GM12801 (cell line): ENCODE measurements around the gene MRPS17.

Experiments used
- TF ChIP-seq, protein P1 (sequence below): IDR thresholded peaks from one replicate; pipeline ENCODE4 v1.5.1; 2011; ENCODE audit warnings: control low read depth; ENCODE audit not compliant: insufficient read length; ENCODE audit errors: extremely low read depth

MRPS17 gene

DNA sequence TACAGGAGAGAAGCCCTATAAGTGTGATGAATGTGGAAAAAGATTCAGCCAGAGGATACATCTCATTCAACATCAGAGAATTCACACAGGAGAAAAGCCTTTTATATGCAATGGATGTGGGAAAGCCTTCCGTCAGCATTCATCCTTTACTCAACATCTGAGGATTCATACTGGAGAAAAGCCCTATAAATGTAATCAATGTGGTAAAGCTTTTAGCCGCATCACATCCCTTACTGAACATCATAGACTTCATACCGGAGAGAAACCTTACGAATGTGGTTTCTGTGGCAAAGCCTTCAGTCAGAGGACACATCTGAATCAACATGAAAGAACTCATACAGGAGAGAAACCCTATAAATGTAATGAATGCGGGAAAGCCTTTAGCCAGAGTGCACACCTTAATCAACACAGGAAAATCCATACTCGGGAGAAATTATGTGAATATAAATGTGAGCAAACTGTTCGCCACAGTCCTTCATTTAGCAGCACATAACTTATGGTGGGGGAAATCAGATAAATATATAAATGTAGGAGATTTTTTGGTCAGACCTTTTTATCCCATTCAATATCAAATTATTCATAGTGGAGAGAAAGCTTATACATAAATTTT lies 12.1 kb upstream of the MRPS17 start:
- TF ChIP-seq, protein P1, sequence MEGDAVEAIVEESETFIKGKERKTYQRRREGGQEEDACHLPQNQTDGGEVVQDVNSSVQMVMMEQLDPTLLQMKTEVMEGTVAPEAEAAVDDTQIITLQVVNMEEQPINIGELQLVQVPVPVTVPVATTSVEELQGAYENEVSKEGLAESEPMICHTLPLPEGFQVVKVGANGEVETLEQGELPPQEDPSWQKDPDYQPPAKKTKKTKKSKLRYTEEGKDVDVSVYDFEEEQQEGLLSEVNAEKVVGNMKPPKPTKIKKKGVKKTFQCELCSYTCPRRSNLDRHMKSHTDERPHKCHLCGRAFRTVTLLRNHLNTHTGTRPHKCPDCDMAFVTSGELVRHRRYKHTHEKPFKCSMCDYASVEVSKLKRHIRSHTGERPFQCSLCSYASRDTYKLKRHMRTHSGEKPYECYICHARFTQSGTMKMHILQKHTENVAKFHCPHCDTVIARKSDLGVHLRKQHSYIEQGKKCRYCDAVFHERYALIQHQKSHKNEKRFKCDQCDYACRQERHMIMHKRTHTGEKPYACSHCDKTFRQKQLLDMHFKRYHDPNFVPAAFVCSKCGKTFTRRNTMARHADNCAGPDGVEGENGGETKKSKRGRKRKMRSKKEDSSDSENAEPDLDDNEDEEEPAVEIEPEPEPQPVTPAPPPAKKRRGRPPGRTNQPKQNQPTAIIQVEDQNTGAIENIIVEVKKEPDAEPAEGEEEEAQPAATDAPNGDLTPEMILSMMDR = no peak

DNA sequence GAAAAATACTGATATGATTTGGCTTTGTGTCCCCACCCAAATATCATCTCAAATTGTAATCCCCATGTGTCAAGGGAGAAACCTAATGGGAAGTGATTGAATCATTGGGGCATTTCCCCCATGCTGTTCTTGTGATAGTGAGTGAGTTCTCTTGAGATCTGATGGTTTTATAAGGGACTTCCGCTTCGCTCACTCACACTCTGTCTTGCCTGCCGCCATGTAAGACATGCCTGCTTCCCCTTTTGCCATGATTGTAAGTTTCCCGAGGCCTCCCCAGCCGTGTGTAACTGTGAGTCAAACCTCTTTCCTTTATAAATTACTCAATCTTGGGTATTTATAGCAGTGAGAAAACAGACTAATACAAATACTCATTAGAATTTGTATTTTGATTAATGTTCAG lies 5.1 kb upstream of the MRPS17 start:
- TF ChIP-seq, protein P1 = no peak

DNA sequence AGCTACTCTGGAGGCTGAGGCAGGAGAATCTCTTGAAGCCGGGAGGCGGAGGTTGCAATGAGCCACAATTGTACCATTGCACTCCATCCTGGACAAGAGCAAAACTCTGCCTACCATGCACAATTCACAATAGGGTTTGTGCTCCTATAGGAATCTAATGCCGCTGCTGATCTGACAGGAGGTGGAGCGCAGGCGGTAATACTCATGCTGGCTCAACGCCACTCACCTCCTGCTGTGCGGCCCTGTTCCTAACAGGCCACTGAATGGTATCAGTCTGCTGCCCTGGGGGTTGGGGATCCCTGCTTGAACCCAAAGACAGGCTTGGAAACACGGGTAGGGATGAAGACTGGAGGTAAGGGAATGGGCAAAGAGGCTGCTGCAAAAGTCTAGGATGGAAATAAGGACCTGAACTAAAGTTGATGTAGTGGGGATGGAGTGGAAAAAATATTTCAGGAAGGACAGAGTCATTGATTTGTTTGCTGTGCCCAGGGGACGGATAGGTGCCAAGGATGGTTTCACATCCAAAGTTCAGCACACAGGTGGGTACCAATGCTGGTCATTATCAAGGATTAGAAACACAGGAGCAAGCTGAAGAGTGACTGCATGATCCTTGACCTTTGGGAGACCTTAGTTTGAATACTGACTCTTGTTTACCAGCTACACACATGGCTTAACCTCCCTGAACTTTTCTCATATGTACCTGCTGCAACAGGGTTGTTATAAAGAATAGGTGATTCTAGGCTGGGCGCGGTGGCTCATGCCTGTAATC lies 2.2 kb downstream of the MRPS17 start:
- TF ChIP-seq, protein P1 = no peak

DNA sequence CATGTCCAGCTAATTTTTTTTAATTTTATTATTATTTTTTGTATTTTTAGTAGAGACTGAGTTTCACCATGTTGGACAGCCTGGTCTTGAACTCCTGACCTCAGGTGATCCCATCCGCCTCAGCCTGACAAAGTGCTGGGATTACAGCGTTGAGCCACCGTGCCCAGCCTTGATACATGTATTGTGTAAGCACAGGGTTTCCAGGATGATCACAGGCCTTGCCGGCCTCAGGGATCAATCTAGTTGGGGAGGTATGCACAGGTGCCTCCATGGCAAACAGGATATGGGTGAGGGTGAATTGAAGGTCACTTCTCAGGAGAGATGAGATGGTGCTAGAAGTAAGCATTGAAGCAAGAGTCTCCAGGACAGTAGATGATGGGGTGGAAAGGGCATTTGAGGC lies 5.5 kb downstream of the MRPS17 start:
- TF ChIP-seq, protein P1 = no peak

DNA sequence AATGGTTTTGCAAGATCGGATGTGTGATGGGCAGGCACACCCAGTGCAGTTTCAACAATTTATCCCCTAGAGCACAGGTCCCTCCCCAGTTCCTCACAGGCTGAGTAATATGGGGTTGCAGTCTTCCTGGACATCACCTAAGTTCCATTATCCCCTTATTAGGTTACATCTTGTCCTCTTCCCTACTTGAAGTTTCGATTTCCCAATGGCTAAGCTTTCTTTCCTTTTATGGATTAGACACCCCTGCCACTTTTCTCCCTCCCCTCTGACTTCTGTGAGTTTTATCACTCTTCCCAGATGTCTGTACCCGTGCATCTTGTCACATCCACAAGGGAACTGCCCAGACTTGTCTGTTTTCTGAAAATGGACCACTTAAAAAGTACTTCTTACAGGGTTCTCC lies 10.3 kb downstream of the MRPS17 start:
- TF ChIP-seq, protein P1 = no peak

GRCh38 chr7:55963584-55964168 lies 12.0 kb downstream of the MRPS17 start:
- TF ChIP-seq, protein P1 = no peak

DNA sequence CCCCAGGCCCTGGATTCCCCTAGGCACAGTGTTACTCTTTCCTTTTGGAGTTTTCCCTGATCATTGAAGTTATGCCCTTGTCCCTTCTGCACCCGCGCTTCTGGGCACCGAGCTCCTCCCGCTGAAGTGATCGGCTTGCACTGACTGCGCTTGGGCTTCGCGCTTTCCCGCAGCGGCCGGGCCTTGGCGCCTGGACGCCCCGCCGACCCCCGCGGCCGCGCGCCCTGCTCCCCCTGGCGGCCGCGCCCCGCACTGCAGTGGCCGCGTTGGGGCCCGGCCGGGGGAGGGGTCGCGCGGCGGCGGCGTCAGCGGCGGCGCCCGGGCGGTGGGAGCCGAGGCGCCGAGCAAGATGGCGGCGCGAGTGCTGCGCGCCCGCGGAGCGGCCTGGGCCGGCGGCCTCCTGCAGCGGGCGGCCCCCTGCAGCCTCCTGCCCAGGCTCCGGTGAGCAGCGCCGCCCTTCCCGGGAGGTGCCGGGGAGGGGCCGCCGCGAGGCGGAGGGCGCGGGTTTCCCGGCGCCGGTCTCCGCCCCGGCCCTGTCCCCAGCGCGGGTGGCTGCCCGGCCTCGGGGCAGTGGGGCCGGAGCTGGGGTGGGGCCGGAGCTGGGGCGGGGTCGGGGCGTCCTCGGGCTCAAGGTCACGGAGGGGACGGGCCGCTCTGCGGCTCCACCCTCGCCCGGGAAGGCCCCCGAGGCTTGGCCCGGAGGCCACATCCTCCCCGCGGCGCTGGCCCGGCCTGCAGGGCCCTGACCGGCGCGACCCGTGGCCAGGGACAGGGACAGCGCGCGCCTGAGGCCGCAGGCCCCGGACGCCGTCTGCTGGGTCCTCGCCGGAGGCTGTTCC lies 12.8 kb downstream of the MRPS17 start, which contains the start of gene NIPSNAP2:
Gene NIPSNAP2, plus strand, starts transcription at position 325 of the 839 bp plus-strand sequence. Its CDS starts 25 bp downstream, at position 350.
- TF ChIP-seq, protein P1 = no peak
